ENCODE measurements around the gene CGRRF1. TPM values are rescaled to one million over a fixed set of nuclear protein-coding genes. Genes with fewer than 3 reads are reported as not detected.
A peak's percentile ranks its signal among the peaks of the same experiment; 100 is the strongest.

Gene CGRRF1
- total RNA-seq, 8 experiments from 2014 or later, result 8.5 to 21.1 (median 12.0) TPM

GRCh38 chr14:54497224-54497623, 12.5 kb upstream of the CGRRF1 start:
- Histone ChIP-seq H3K4me1 (replicated peaks in 1 of 2) (no peaks in the 10 kb centered on the region), H3K4me3 (no peak overlapping the region), H3K27ac (no peak overlapping the region)
- WGBS, 10 experiments, result 27 to 83% (median 65%) methylated on average over 1 to 2 of the region's 2 CpGs; no CpG with 5 or more reads in 4 of the 10 experiments
- no peak for ATAC-seq (replicated peaks in 6 of 8)
- in situ Hi-C loops (cut with MboI; ENCODE audit: low pct_unique_long_range_greater_than_20kb in 2 of 9, low sequenced_read_pairs in 9 of 9, unreplicated experiment in 9 of 9), result no loop called here

GRCh38 chr14:54498095-54498531, 11.6 kb upstream of the CGRRF1 start:
- no peak for ATAC-seq (replicated peaks in 6 of 8)

GRCh38 chr14:54498579-54498978, 11.1 kb upstream of the CGRRF1 start:
- Histone ChIP-seq H3K4me3 (no peak overlapping the region), H3K4me1 (replicated peaks in 1 of 2) (no peaks in the 10 kb centered on the region), H3K27ac (no peak overlapping the region)
- WGBS, 10 experiments, result 17 to 100% (median 80%) methylated on average over 1 to 4 of the region's 7 CpGs
- in situ Hi-C loops (cut with MboI; ENCODE audit: low pct_unique_long_range_greater_than_20kb in 2 of 9, low sequenced_read_pairs in 9 of 9, unreplicated experiment in 9 of 9), result no loop called here
- no peak for ATAC-seq (replicated peaks in 6 of 8)

More at GRCh38 chr14:54498095-54498531, 11.6 kb upstream of the CGRRF1 start:
- in situ Hi-C loops (cut with MboI; ENCODE audit: low pct_unique_long_range_greater_than_20kb in 2 of 9, low sequenced_read_pairs in 9 of 9, unreplicated experiment in 9 of 9), result no loop called here
- no peak overlapping the region for H3K27ac ChIP-seq
- 60 to 100% (median 87%) methylated on average over 1 to 5 of the region's 5 CpGs; no CpG with 5 or more reads in 4 of the 10 experiments for WGBS, 10 experiments
- H3K4me3 ChIP-seq, result no peak overlapping the region
- no peaks in the 10 kb centered on the region for H3K4me1 ChIP-seq (replicated peaks in 1 of 2)

GRCh38 chr14:54500744-54501143, 9.0 kb upstream of the CGRRF1 start:
- no peak for ATAC-seq (replicated peaks in 6 of 8)
- in situ Hi-C loops (cut with MboI; ENCODE audit: low pct_unique_long_range_greater_than_20kb in 2 of 9, low sequenced_read_pairs in 9 of 9, unreplicated experiment in 9 of 9), result no loop called here
- no peak overlapping the region for H3K4me3 ChIP-seq
- WGBS, 10 experiments, result 57 to 100% (median 96%) methylated on average over 1 to 3 of the region's 3 CpGs; no CpG with 5 or more reads in 1 of the 10 experiments
- H3K27ac ChIP-seq, result no peak overlapping the region
- H3K4me1 ChIP-seq (replicated peaks in 1 of 2), result no peaks in the 10 kb centered on the region

- H3K27ac ChIP-seq, result no peak overlapping the region
- H3K4me1 ChIP-seq (replicated peaks in 1 of 2), result no peaks in the 10 kb centered on the region
- in situ Hi-C loops (cut with MboI; ENCODE audit: low pct_unique_long_range_greater_than_20kb in 2 of 9, low sequenced_read_pairs in 9 of 9, unreplicated experiment in 9 of 9), result no loop called here
- no peak overlapping the region for H3K4me3 ChIP-seq
- no peak for ATAC-seq (replicated peaks in 6 of 8)
- WGBS, 10 experiments, result 63 to 100% (median 93%) methylated on average over 1 to 2 of the region's 3 CpGs; no CpG with 5 or more reads in 2 of the 10 experiments
Measured at GRCh38 chr14:54501480-54501879, 8.2 kb upstream of the CGRRF1 start.

GRCh38 chr14:54502602-54503001, 7.1 kb upstream of the CGRRF1 start:
- Histone ChIP-seq H3K4me3 (no peak overlapping the region), H3K27ac (no peak overlapping the region), H3K4me1 (replicated peaks in 1 of 2) (no peaks in the 10 kb centered on the region)
- in situ Hi-C loops (cut with MboI; ENCODE audit: low pct_unique_long_range_greater_than_20kb in 2 of 9, low sequenced_read_pairs in 9 of 9, unreplicated experiment in 9 of 9), result no loop called here
- 65 to 100% (median 83%) methylated on average over 1 to 2 of the region's 2 CpGs; no CpG with 5 or more reads in 3 of the 10 experiments for WGBS, 10 experiments
- no peak for ATAC-seq (replicated peaks in 6 of 8)

- peak in 4 of 8 experiments; percentile 55 to 78 (median 76) for ATAC-seq (replicated peaks in 6 of 8)
- no peak overlapping the region for H3K4me3 ChIP-seq
- WGBS, 10 experiments, result 17 to 100% (median 70%) methylated on average over 1 to 3 of the region's 3 CpGs
- H3K4me1 ChIP-seq (replicated peaks in 1 of 2), result no peaks in the 10 kb centered on the region
- no peak overlapping the region for H3K27ac ChIP-seq
- in situ Hi-C loops (cut with MboI; ENCODE audit: low pct_unique_long_range_greater_than_20kb in 2 of 9, low sequenced_read_pairs in 9 of 9, unreplicated experiment in 9 of 9), result no loop called here
Measured at GRCh38 chr14:54503486-54503885, 6.2 kb upstream of the CGRRF1 start.

- Histone ChIP-seq H3K4me3 (no peak overlapping the region), H3K4me1 (replicated peaks in 1 of 2) (peaks cover 6% of the 10 kb centered on the region in 2 donors), H3K27ac (no peak overlapping the region)
- ATAC-seq (replicated peaks in 6 of 8), result no peak
- 83 to 100% (median 100%) methylated on average over 1 of the region's 1 CpG; no CpG with 5 or more reads in 5 of the 10 experiments for WGBS, 10 experiments
- in situ Hi-C loops (cut with MboI; ENCODE audit: low pct_unique_long_range_greater_than_20kb in 2 of 9, low sequenced_read_pairs in 9 of 9, unreplicated experiment in 9 of 9), result no loop called here
Measured at GRCh38 chr14:54512393-54512792, 2.7 kb downstream of the CGRRF1 start.

GRCh38 chr14:54515670-54516069, 6.0 kb downstream of the CGRRF1 start:
- in situ Hi-C loops (cut with MboI; ENCODE audit: low pct_unique_long_range_greater_than_20kb in 2 of 9, low sequenced_read_pairs in 9 of 9, unreplicated experiment in 9 of 9), result no loop called here
- Histone ChIP-seq H3K27ac (no peak overlapping the region), H3K4me3 (no peak overlapping the region), H3K4me1 (replicated peaks in 1 of 2) (peaks cover 5% of the 10 kb centered on the region in 2 donors)
- no peak for ATAC-seq (replicated peaks in 6 of 8)
- 26 to 100% (median 79%) methylated on average over 1 of the region's 1 CpG; no CpG with 5 or more reads in 1 of the 10 experiments for WGBS, 10 experiments

- no peaks in the 10 kb centered on the region for H3K4me1 ChIP-seq (replicated peaks in 1 of 2)
- in situ Hi-C loops (cut with MboI; ENCODE audit: low pct_unique_long_range_greater_than_20kb in 2 of 9, low sequenced_read_pairs in 9 of 9, unreplicated experiment in 9 of 9), result no loop called here
- no peak overlapping the region for H3K27ac ChIP-seq
- no peak overlapping the region for H3K4me3 ChIP-seq
- 86 to 100% (median 100%) methylated on average over 1 of the region's 1 CpG; no CpG with 5 or more reads in 1 of the 10 experiments for whole genome bisulfite sequencing, 10 experiments
- ATAC-seq (replicated peaks in 6 of 8), result no peak
Measured at GRCh38 chr14:54516709-54517108, 7.0 kb downstream of the CGRRF1 start.

- Histone ChIP-seq H3K4me1 (replicated peaks in 1 of 2) (no peaks in the 10 kb centered on the region), H3K27ac (no peak overlapping the region), H3K4me3 (no peak overlapping the region)
- 80 to 100% (median 93%) methylated on average over 1 to 4 of the region's 4 CpGs; no CpG with 5 or more reads in 1 of the 10 experiments for WGBS, 10 experiments
- in situ Hi-C loops (cut with MboI; ENCODE audit: low pct_unique_long_range_greater_than_20kb in 2 of 9, low sequenced_read_pairs in 9 of 9, unreplicated experiment in 9 of 9), result no loop called here
- ATAC-seq (replicated peaks in 6 of 8), result no peak
Measured at GRCh38 chr14:54524410-54524809, 14.7 kb downstream of the CGRRF1 start.

GRCh38 chr14:54528973-54529372, 19.3 kb downstream of the CGRRF1 start:
- Histone ChIP-seq H3K4me3 (no peak overlapping the region), H3K27ac (no peak overlapping the region), H3K4me1 (replicated peaks in 1 of 2) (no peaks in the 10 kb centered on the region)
- ATAC-seq (replicated peaks in 6 of 8), result no peak
- in situ Hi-C loops (cut with MboI; ENCODE audit: low pct_unique_long_range_greater_than_20kb in 2 of 9, low sequenced_read_pairs in 9 of 9, unreplicated experiment in 9 of 9), result no loop called here
- WGBS, 10 experiments, result 50 to 100% (median 90%) methylated on average over 1 to 2 of the region's 2 CpGs; no CpG with 5 or more reads in 5 of the 10 experiments

- ATAC-seq (replicated peaks in 6 of 8), result peak in 3 of 8 experiments; percentile 35 to 81 (median 60)
- H3K4me1 ChIP-seq (replicated peaks in 1 of 2), result no peaks in the 10 kb centered on the region
- H3K4me3 ChIP-seq, result no peak overlapping the region
- WGBS, 10 experiments, result 14 to 100% (median 45%) methylated on average over 1 of the region's 1 CpG; no CpG with 5 or more reads in 4 of the 10 experiments
- in situ Hi-C loops (cut with MboI; ENCODE audit: low pct_unique_long_range_greater_than_20kb in 2 of 9, low sequenced_read_pairs in 9 of 9, unreplicated experiment in 9 of 9), result no loop called here
- H3K27ac ChIP-seq, result no peak overlapping the region
Measured at GRCh38 chr14:54529811-54530210, 20.1 kb downstream of the CGRRF1 start.
